ENCODE measurements around the gene DAPK2.

The DAPK2 gene

GRCh38 chr15:63970621-63971426 lies 75.5 kb downstream of the DAPK2 start:
- no peaks in the 10 kb centered on the region for H3K79me2 ChIP-seq (ENCODE audit: low read length)

GRCh38 chr15:63969652-63970421 lies 76.4 kb downstream of the DAPK2 start:
- peak overlapping the region; percentile 89; the same call in 1 of the 2 replicates for H3K27ac ChIP-seq (ENCODE audit: low read length)
- no peak for DNase-seq
- peak overlapping the region; percentile 70 for H3K4me2 ChIP-seq (ENCODE audit: low read depth, low read length)

More at GRCh38 chr15:63970621-63971426, 75.5 kb downstream of the DAPK2 start:
- peak overlapping the region; percentile 89 for H3K27ac ChIP-seq (ENCODE audit: low read length)
- H3K9ac ChIP-seq (ENCODE audit: low read length) = peak overlapping the region; percentile 51
- no peaks in the 10 kb centered on the region for H3K27me3 ChIP-seq (replicated peaks; ENCODE audit: insufficient read depth, low read length)
- peak; percentile 73 for DNase-seq
- H3F3A ChIP-seq (ENCODE audit: insufficient read depth, low read length) = peaks cover 28% of the 10 kb centered on the region
- peak overlapping the region; percentile 51 for H2AFZ ChIP-seq (ENCODE audit: low read length)
- H3K4me2 ChIP-seq (ENCODE audit: low read depth, low read length) = peak overlapping the region; percentile 70
- H3K9me3 ChIP-seq (replicated peaks; ENCODE audit: insufficient read depth, low read length) = no peaks in the 10 kb centered on the region
- H3K9me2 ChIP-seq (replicated peaks; ENCODE audit: insufficient read depth, low read length) = no peaks in the 10 kb centered on the region
- peaks cover 42% of the 10 kb centered on the region for H3K4me1 ChIP-seq (ENCODE audit: low read length)
- TF ChIP-seq CTCF (IDR thresholded peaks at IDR 0.05; ENCODE audit: low read length) = no peak
- TF ChIP-seq EZH2 (optimal IDR thresholded peaks at IDR 0.05; ENCODE audit: low read depth, low read length) = no peak
- no peak for TF ChIP-seq EZH2phosphoT487 (IDR thresholded peaks at IDR 0.05; ENCODE audit: low read length)
- H3K36me3 ChIP-seq (replicated peaks; ENCODE audit: insufficient read depth, low read length) = no peaks in the 10 kb centered on the region
- H3K4me3 ChIP-seq (ENCODE audit: low read length) = peak overlapping the region; percentile 34; the same call in 1 of the 2 replicates
- no peaks in the 10 kb centered on the region for H4K20me1 ChIP-seq (ENCODE audit: insufficient read depth, low read length)

GRCh38 chr15:63968700-63969099 lies 77.6 kb downstream of the DAPK2 start:
- Histone ChIP-seq H3K27ac (ENCODE audit: low read length) (no peak overlapping the region), H3K36me3 (replicated peaks; ENCODE audit: insufficient read depth, low read length) (no peaks in the 10 kb centered on the region), H3K9ac (ENCODE audit: low read length) (no peak overlapping the region), H3K27me3 (replicated peaks; ENCODE audit: insufficient read depth, low read length) (no peaks in the 10 kb centered on the region), H3K9me3 (replicated peaks; ENCODE audit: insufficient read depth, low read length) (no peaks in the 10 kb centered on the region), H3K79me2 (ENCODE audit: low read length) (no peaks in the 10 kb centered on the region), H3K9me2 (replicated peaks; ENCODE audit: insufficient read depth, low read length) (no peaks in the 10 kb centered on the region), H3F3A (ENCODE audit: insufficient read depth, low read length) (peaks cover 28% of the 10 kb centered on the region), H3K4me1 (ENCODE audit: low read length) (peaks cover 42% of the 10 kb centered on the region), H3K4me2 (ENCODE audit: low read depth, low read length) (no peak overlapping the region), H3K4me3 (ENCODE audit: low read length) (no peak overlapping the region), H4K20me1 (ENCODE audit: insufficient read depth, low read length) (no peaks in the 10 kb centered on the region), H2AFZ (ENCODE audit: low read length) (no peak overlapping the region)
- no peak for TF ChIP-seq EZH2phosphoT487 (IDR thresholded peaks at IDR 0.05; ENCODE audit: low read length)
- TF ChIP-seq CTCF (IDR thresholded peaks at IDR 0.05; ENCODE audit: low read length) = no peak
- TF ChIP-seq EZH2 (optimal IDR thresholded peaks at IDR 0.05; ENCODE audit: low read depth, low read length) = no peak
- no peak for DNase-seq

More at GRCh38 chr15:63969652-63970421, 76.4 kb downstream of the DAPK2 start:
- no peaks in the 10 kb centered on the region for H4K20me1 ChIP-seq (ENCODE audit: insufficient read depth, low read length)
- H3K9me2 ChIP-seq (replicated peaks; ENCODE audit: insufficient read depth, low read length) = no peaks in the 10 kb centered on the region
- no peaks in the 10 kb centered on the region for H3K9me3 ChIP-seq (replicated peaks; ENCODE audit: insufficient read depth, low read length)
- TF ChIP-seq CTCF (IDR thresholded peaks at IDR 0.05; ENCODE audit: low read length) (no peak), EZH2 (optimal IDR thresholded peaks at IDR 0.05; ENCODE audit: low read depth, low read length) (no peak), EZH2phosphoT487 (IDR thresholded peaks at IDR 0.05; ENCODE audit: low read length) (no peak)
- H3K9ac ChIP-seq (ENCODE audit: low read length) = peak overlapping the region; percentile 51; the same call in 1 of the 2 replicates
- no peak overlapping the region for H3K4me3 ChIP-seq (ENCODE audit: low read length)
- no peaks in the 10 kb centered on the region for H3K27me3 ChIP-seq (replicated peaks; ENCODE audit: insufficient read depth, low read length)
- H3K4me1 ChIP-seq (ENCODE audit: low read length) = peaks cover 42% of the 10 kb centered on the region
- H3K36me3 ChIP-seq (replicated peaks; ENCODE audit: insufficient read depth, low read length) = no peaks in the 10 kb centered on the region
- 0 out of 2 replicates have a peak overlapping the region, but pooled peaks have one; percentile 5 for H2AFZ ChIP-seq (ENCODE audit: low read length)
- H3K79me2 ChIP-seq (ENCODE audit: low read length) = no peaks in the 10 kb centered on the region
- peaks cover 28% of the 10 kb centered on the region for H3F3A ChIP-seq (ENCODE audit: insufficient read depth, low read length)
